GM12878 (cell line): ENCODE results near the gene ZWILCH. TPM values are rescaled to one million over a fixed set of nuclear protein-coding genes. Genes with fewer than 3 reads are reported as not detected.

Source experiments
- ATAC-seq: fragments of 200-7000 bp; cut with Tn5 transposase; 3 replicates; pipeline ENCODE4 v1.9.1; 2020; ENCODE audit warnings: mild to moderate bottlenecking, moderate library complexity
- BruUV-seq: library from RNA; stranded (reverse); fragments of 400-500 nt; replicated peaks from 2 replicates; lab custom pipeline; 2021; lab: Mats Ljungman, UMichigan
- CTCF ChIA-PET: fragments of 300-600 bp; sonication (Branson Sonifier 250); formaldehyde crosslinking; extraction: SDS; loops from one replicate; lab custom pipeline; 2021; ENCODE audit warnings: inconsistent platforms; lab: Yijun Ruan, JAX
- POLR2A ChIA-PET: fragments of 350-600 bp; formaldehyde crosslinking; extraction: SDS; loops from one replicate; lab custom pipeline; 2021; ENCODE audit warnings: inconsistent platforms; lab: Charles Lee
- RAD21 ChIA-PET: fragments of 300-600 bp; sonication (Branson Sonifier 250); formaldehyde crosslinking; loops from one replicate; lab custom pipeline; 2023; ENCODE audit warnings: antibody characterized with exemption; ENCODE audit not compliant: unreplicated experiment; lab: Charles Lee
- SMC1A ChIA-PET: fragments of 300-600 bp; sonication (Branson Sonifier 250); formaldehyde crosslinking; loops from one replicate; lab custom pipeline; 2023; ENCODE audit not compliant: unreplicated experiment, uncharacterized antibody; lab: Charles Lee
- DNase-seq: peaks from one replicate; pipeline ENCODE4 v3.0.0-alpha.2; 2011; ENCODE audit warnings: low read depth, low spot score
- FAIRE-seq: peaks from 3 replicates; lab custom pipeline; 2011; peaks lifted over from hg19 to GRCh38; lab: Jason Lieb, UNC
- H2AFZ ChIP-seq: 2 replicates; pipeline ENCODE4 v1.6.0; 2011; ENCODE audit warnings: low read depth, low read length, control low read depth; ENCODE audit not compliant: control insufficient read depth
- H3K27ac ChIP-seq: 2 replicates; pipeline ENCODE4 v1.5.1; 2011; ENCODE audit warnings: control low read depth; ENCODE audit not compliant: control insufficient read depth, insufficient read depth
- H3K27me3 ChIP-seq, 2 experiments: replicated peaks in 1 of 2; 2 replicates each; pipeline versions ENCODE4 v1.6.0 to v1.6.1; 2011; ENCODE audit warnings: low read length in 1 of 2; ENCODE audit not compliant: control insufficient read depth in 2 of 2, insufficient read depth in 2 of 2
- H3K36me3 ChIP-seq, 2 experiments: 2 replicates each; pipeline ENCODE4 v1.5.1; 2011; ENCODE audit warnings: low read length in 1 of 2; ENCODE audit not compliant: control insufficient read depth in 2 of 2, insufficient read depth in 2 of 2
- H3K4me1 ChIP-seq: 2 replicates; pipeline ENCODE4 v1.6.1; 2011; ENCODE audit warnings: mild to moderate bottlenecking, low read length, moderate library complexity, mixed read lengths; ENCODE audit not compliant: control insufficient read depth, insufficient read depth
- H3K4me2 ChIP-seq: 2 replicates; pipeline ENCODE4 v1.6.0; 2011; ENCODE audit warnings: control low read depth; ENCODE audit not compliant: control insufficient read depth, insufficient read depth
- H3K4me3 ChIP-seq: fragments of 200-600 bp; sonication (generic); 2 replicates; pipeline ENCODE4 v1.5.1; 2016
- H3K79me2 ChIP-seq: 2 replicates; pipeline ENCODE4 v1.6.0; 2011; ENCODE audit warnings: low read length; ENCODE audit not compliant: control insufficient read depth, insufficient read depth
- H3K9ac ChIP-seq: 2 replicates; pipeline ENCODE4 v1.8.0; 2011; ENCODE audit warnings: low read length, control low read depth, mixed read lengths; ENCODE audit not compliant: control insufficient read depth, insufficient read depth
- H3K9me3 ChIP-seq: replicated peaks from 3 replicates; pipeline ENCODE4 v1.5.1; 2011; ENCODE audit warnings: mild to moderate bottlenecking, low read length; ENCODE audit not compliant: control insufficient read depth, insufficient read depth
- H4K20me1 ChIP-seq: 2 replicates; pipeline ENCODE4 v1.6.0; 2011; ENCODE audit not compliant: control insufficient read depth, insufficient read depth
- CREB1 ChIP-seq: IDR thresholded peaks from 2 replicates; pipeline ENCODE4 v1.6.1; 2012; ENCODE audit warnings: low read depth, mild to moderate bottlenecking, inconsistent platforms
- HDAC6 ChIP-seq: fragments of 200-600 bp; sonication (generic); IDR thresholded peaks from one replicate; pipeline ENCODE4 v1.8.0; 2017; ENCODE audit warnings: antibody characterized with exemption; ENCODE audit not compliant: unreplicated experiment
- HDGF ChIP-seq: fragments of 450-650 bp; IDR thresholded peaks from 2 replicates; pipeline ENCODE4 v1.6.1; 2016; ENCODE audit warnings: antibody characterized with exemption
- KDM1A ChIP-seq: fragments of 200-600 bp; sonication (generic); IDR thresholded peaks from 2 replicates; pipeline ENCODE4 v1.6.1; 2016; ENCODE audit warnings: borderline replicate concordance
- KLF5 ChIP-seq: fragments of 450-650 bp; IDR thresholded peaks from 2 replicates; pipeline ENCODE4 v1.6.1; 2014; ENCODE audit warnings: mild to moderate bottlenecking; ENCODE audit not compliant: partially characterized antibody
- SIX5 ChIP-seq: IDR thresholded peaks from 2 replicates; pipeline ENCODE4 v1.6.1; 2011; ENCODE audit warnings: mild to moderate bottlenecking, low read depth, low read length, moderate library complexity; ENCODE audit not compliant: severe bottlenecking
- SMAD5 ChIP-seq: IDR thresholded peaks from 2 replicates; pipeline ENCODE4 v1.6.1; 2016; ENCODE audit warnings: antibody characterized with exemption, low read depth
- SMC3 ChIP-seq: IDR thresholded peaks from 2 replicates; pipeline ENCODE4 v1.6.1; 2011; ENCODE audit warnings: low read length, improper control_type of control experiment, borderline replicate concordance
- SRF ChIP-seq, 2 experiments: IDR thresholded peaks; 2 replicates each; pipeline ENCODE4 v1.6.1; 2011; ENCODE audit warnings: low read depth in 2 of 2, low read length in 2 of 2, mild to moderate bottlenecking in 1 of 2, moderate library complexity in 1 of 2
- YY1 ChIP-seq: IDR thresholded peaks from 2 replicates; pipeline ENCODE4 v1.6.1; 2011; ENCODE audit warnings: low read depth, mild to moderate bottlenecking, low read length
- ZNF207 ChIP-seq: fragments of 450-650 bp; IDR thresholded peaks from 2 replicates; pipeline ENCODE4 v1.6.1; 2014; ENCODE audit warnings: antibody characterized with exemption, mild to moderate bottlenecking, borderline replicate concordance
- ZNF24 ChIP-seq: fragments of 450-650 bp; IDR thresholded peaks from 2 replicates; pipeline ENCODE4 v1.6.1; 2017; ENCODE audit warnings: antibody characterized with exemption, mild to moderate bottlenecking
- ZNF622 ChIP-seq: fragments of 450-650 bp; IDR thresholded peaks from 2 replicates; pipeline ENCODE4 v1.6.1; 2017; ENCODE audit warnings: mild to moderate bottlenecking, inconsistent platforms
- WGBS: methylation state at CpG from one replicate; pipeline ENCODE4 v1.1.6; 2016; ENCODE audit warnings: low lambda C conversion rate; ENCODE audit not compliant: insufficient replicate concordance, insufficient coverage; ENCODE audit errors: missing lambda C conversion rate; 5-methylcytosine and 5-hydroxymethylcytosine counted together
- in situ Hi-C: fragments of 300-500 bp; cut with MboI; formaldehyde crosslinking; loops from 9 replicates; pipeline ENCODE4 v1.14.3; 2018; ENCODE audit warnings: mixed read lengths
- intact Hi-C: fragments of 100-400 bp; cut with micrococcal nuclease; formaldehyde crosslinking; loops from one replicate; pipeline ENCODE4 v1.14.2; 2022; ENCODE audit not compliant: unreplicated experiment
- polyA plus RNA-seq, 11 experiments: library from polyadenylated mRNA; depleted of rRNA in 4 of 11; unstranded in 6 of 11; stranded (reverse) in 5 of 11; fragments of >200 nt; fragmentation: Nextera tagmentation in 4 of 11; fragmentation: Illumina TruSeq in 1 of 11; extraction: Ambion mirVana in 4 of 11; extraction: Trizol in 1 of 11; gene quantifications; 1 replicate in 1 of 11; 2 replicates in 10 of 11; pipeline versions ENCODE4 v1.2.1 to v1.2.3, GENCODE V29; 2011 to 2016; ENCODE audit warnings: inconsistent platforms in 2 of 11, missing spikeins in 2 of 11, low read depth in 1 of 11
- total RNA-seq, 4 experiments: library from RNA; depleted of rRNA in 3 of 4; stranded (reverse); fragments of >200 nt in 3 of 4; fragmentation: Illumina TruSeq in 1 of 4; extraction: Trizol in 1 of 4; gene quantifications; 2 replicates each; pipeline versions ENCODE4 v1.2.1 to v1.2.3, GENCODE V29; 2013 to 2021
- TF ChIP-seq, protein P1 (sequence below): fragments of 450-650 bp; IDR thresholded peaks from 2 replicates; pipeline ENCODE4 v1.6.1; 2018; ENCODE audit warnings: mild to moderate bottlenecking, low read depth, moderate library complexity; ENCODE audit not compliant: partially characterized antibody
- TF ChIP-seq, protein P2 (sequence below): fragments of 450-650 bp; IDR thresholded peaks from 2 replicates; pipeline ENCODE4 v1.6.1; 2018; ENCODE audit warnings: borderline replicate concordance, mild to moderate bottlenecking; ENCODE audit not compliant: partially characterized antibody

The ZWILCH gene
- total and polyA plus RNA-seq, 10 of the 15 experiments (the other 5 are each of a cell fraction or from before 2014, with no cell fraction given), result 15.6 to 73.9 (median 32.4) TPM

DNA sequence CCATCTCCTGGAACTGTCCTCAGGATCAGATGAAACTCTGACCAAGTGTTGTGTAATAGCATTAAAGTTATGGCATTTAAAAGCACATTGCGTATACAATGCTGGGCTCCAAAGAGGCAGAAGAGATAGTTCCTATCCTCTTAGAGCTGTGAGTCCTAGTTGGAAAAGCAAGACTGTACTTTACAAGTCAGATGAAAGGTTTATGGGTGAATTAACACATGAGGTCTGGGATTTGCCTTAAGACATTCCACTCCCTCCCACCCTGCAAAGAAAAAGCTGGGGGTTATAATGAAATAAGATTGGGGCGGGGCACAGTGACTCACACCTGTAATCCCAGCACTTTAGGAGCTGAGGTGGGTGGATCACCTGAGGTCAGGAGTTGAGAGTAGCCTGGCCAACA, 43.2 kb upstream of the ZWILCH start:
- no TSS peak for BruUV-seq
- Histone ChIP-seq H3K4me1 (no peaks in the 10 kb centered on the region), H4K20me1 (no peaks in the 10 kb centered on the region), H3K27me3 (no peaks in the 10 kb centered on the region), H3K9ac (no peak overlapping the region), H3K4me3 (no peak overlapping the region), H3K9me3 (no peaks in the 10 kb centered on the region), H3K36me3 (peaks cover 0 to 20% of the 10 kb centered on the region in 2 experiments), H3K4me2 (no peak overlapping the region), H3K27ac (no peak overlapping the region), H2AFZ (no peak overlapping the region), H3K79me2 (no peaks in the 10 kb centered on the region)
- no peak for DNase-seq
- ChIA-PET CTCF (no interaction called here), RAD21 (no interaction called here), SMC1A (interaction anchor here (1.3 kb wide), 1 partner anchor 10 kb away, joined by 4 read pairs; no protein-coding TSS in a partner anchor), POLR2A (interaction anchor here (0.6 kb wide), 1 partner anchor 41 kb away, joined by 4 read pairs; no protein-coding TSS in a partner anchor)
- FAIRE-seq, result no peak
- 98% methylated on average over 2 of the region's 2 CpGs for WGBS
- intact Hi-C loops, result no loop called here
- ATAC-seq, result no peak
- TF ChIP-seq SIX5 (no peak), SMC3 (no peak), SMAD5 (no peak), ZNF207 (no peak), HDGF (no peak), CREB1 (no peak), KDM1A (no peak), YY1 (no peak), ZNF622 (no peak), HDAC6 (no peak), SRF (IDR thresholded peaks at IDR 0.05; ENCODE audit: low read depth in 2 of 2, low read length in 2 of 2) (no peak), KLF5 (no peak), ZNF24 (no peak)
- TF ChIP-seq, protein P1, sequence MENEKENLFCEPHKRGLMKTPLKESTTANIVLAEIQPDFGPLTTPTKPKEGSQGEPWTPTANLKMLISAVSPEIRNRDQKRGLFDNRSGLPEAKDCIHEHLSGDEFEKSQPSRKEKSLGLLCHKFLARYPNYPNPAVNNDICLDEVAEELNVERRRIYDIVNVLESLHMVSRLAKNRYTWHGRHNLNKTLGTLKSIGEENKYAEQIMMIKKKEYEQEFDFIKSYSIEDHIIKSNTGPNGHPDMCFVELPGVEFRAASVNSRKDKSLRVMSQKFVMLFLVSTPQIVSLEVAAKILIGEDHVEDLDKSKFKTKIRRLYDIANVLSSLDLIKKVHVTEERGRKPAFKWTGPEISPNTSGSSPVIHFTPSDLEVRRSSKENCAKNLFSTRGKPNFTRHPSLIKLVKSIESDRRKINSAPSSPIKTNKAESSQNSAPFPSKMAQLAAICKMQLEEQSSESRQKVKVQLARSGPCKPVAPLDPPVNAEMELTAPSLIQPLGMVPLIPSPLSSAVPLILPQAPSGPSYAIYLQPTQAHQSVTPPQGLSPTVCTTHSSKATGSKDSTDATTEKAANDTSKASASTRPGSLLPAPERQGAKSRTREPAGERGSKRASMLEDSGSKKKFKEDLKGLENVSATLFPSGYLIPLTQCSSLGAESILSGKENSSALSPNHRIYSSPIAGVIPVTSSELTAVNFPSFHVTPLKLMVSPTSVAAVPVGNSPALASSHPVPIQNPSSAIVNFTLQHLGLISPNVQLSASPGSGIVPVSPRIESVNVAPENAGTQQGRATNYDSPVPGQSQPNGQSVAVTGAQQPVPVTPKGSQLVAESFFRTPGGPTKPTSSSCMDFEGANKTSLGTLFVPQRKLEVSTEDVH, result no peak
- TF ChIP-seq, protein P2, sequence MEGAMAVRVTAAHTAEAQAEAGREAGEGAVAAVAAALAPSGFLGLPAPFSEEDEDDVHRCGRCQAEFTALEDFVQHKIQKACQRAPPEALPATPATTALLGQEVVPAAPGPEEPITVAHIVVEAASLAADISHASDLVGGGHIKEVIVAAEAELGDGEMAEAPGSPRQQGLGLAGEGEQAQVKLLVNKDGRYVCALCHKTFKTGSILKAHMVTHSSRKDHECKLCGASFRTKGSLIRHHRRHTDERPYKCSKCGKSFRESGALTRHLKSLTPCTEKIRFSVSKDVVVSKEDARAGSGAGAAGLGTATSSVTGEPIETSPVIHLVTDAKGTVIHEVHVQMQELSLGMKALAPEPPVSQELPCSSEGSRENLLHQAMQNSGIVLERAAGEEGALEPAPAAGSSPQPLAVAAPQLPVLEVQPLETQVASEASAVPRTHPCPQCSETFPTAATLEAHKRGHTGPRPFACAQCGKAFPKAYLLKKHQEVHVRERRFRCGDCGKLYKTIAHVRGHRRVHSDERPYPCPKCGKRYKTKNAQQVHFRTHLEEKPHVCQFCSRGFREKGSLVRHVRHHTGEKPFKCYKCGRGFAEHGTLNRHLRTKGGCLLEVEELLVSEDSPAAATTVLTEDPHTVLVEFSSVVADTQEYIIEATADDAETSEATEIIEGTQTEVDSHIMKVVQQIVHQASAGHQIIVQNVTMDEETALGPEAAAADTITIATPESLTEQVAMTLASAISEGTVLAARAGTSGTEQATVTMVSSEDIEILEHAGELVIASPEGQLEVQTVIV, result no peak
- in situ Hi-C loops, result no loop called here
